Large intestine (tissue), 3 donors: ENCODE results near the gene FAF2. TPM values are rescaled to one million over a fixed set of nuclear protein-coding genes. Genes with fewer than 3 reads are reported as not detected.
"Not testable (repeated sequence)": the region's sequence is repeated elsewhere in the genome, so short reads cannot be mapped to it uniquely, and the experiment has no call there.

Experiments used
- DNase-seq, 2 donors: peaks; one replicate each; pipeline versions ENCODE4 v3.0.0 to v3.0.0-alpha.2; 2013
- H3K27ac ChIP-seq: one replicate; pipeline ENCODE4 v1.5.1; 2013; ENCODE audit warnings: low read length
- H3K27me3 ChIP-seq: 2 replicates; pipeline ENCODE4 v1.6.1; 2013; ENCODE audit warnings: low read length; ENCODE audit not compliant: control insufficient read depth, insufficient read depth
- H3K36me3 ChIP-seq: 2 replicates; pipeline ENCODE4 v1.6.1; 2013; ENCODE audit warnings: low read length; ENCODE audit not compliant: control insufficient read depth, insufficient read depth
- H3K4me1 ChIP-seq: one replicate; pipeline ENCODE4 v1.6.1; 2013; ENCODE audit warnings: low read length; ENCODE audit not compliant: control insufficient read depth, insufficient read depth
- H3K4me3 ChIP-seq: one replicate; pipeline ENCODE4 v1.5.1; 2013; ENCODE audit warnings: low read length
- H3K9me3 ChIP-seq: one replicate; pipeline ENCODE4 v1.6.1; 2013; ENCODE audit warnings: mild to moderate bottlenecking, low read depth, low read length, moderate library complexity; ENCODE audit not compliant: control insufficient read depth
- WGBS: methylation state at CpG from one replicate; pipeline ENCODE4 v1.1.5; 2013; ENCODE audit warnings: low lambda C conversion rate; ENCODE audit not compliant: insufficient coverage; 5-methylcytosine and 5-hydroxymethylcytosine counted together
- polyA plus RNA-seq: library from polyadenylated mRNA; unstranded; fragments of 120-200 nt; gene quantifications from one replicate; pipeline ENCODE4 v1.2.1, GENCODE V29; 2013

The FAF2 gene
- polyA plus RNA-seq, 1 donor: 50.9 TPM

- no CpG with 5 or more reads among the region's 4 CpGs for WGBS
- Histone ChIP-seq H3K9me3 (no peaks in the 10 kb centered on the region), H3K27me3 (no peaks in the 10 kb centered on the region), H3K4me1 (no peaks in the 10 kb centered on the region), H3K36me3 (peaks cover 36% of the 10 kb centered on the region), H3K4me3 (no peak overlapping the region), H3K27ac (no peak overlapping the region)
- no peak for DNase-seq
Observed at GRCh38 chr5:176481711-176482110, 33.5 kb downstream of the FAF2 start.

GRCh38 chr5:176485176-176485575, 37.0 kb downstream of the FAF2 start:
- H3K27ac ChIP-seq: no peak overlapping the region
- H3K27me3 ChIP-seq: no peaks in the 10 kb centered on the region
- H3K4me3 ChIP-seq: no peak overlapping the region
- DNase-seq: no peak
- no peaks in the 10 kb centered on the region for H3K4me1 ChIP-seq
- no CpG with 5 or more reads among the region's 2 CpGs for WGBS
- no peaks in the 10 kb centered on the region for H3K9me3 ChIP-seq
- peaks cover 44% of the 10 kb centered on the region for H3K36me3 ChIP-seq

GRCh38 chr5:176486189-176486757, 38.1 kb downstream of the FAF2 start:
- no peaks in the 10 kb centered on the region for H3K4me1 ChIP-seq
- H3K27ac ChIP-seq: no peak overlapping the region
- no peak for DNase-seq
- H3K27me3 ChIP-seq: no peaks in the 10 kb centered on the region
- H3K4me3 ChIP-seq: no peak overlapping the region
- no peaks in the 10 kb centered on the region for H3K9me3 ChIP-seq
- peaks cover 46% of the 10 kb centered on the region for H3K36me3 ChIP-seq
- WGBS: 29% methylated on average over 1 of the region's 7 CpGs

- H3K9me3 ChIP-seq, DNase-seq, H3K27ac ChIP-seq, H3K4me1 ChIP-seq, H3K27me3 ChIP-seq, H3K4me3 ChIP-seq: not testable (repeated sequence)
- H3K36me3 ChIP-seq: peaks cover 49% of the 10 kb centered on the region
- no CpG with 5 or more reads among the region's 4 CpGs for WGBS
Observed at GRCh38 chr5:176487160-176487559, 39.0 kb downstream of the FAF2 start.

- Histone ChIP-seq H3K36me3 (peaks cover 60% of the 10 kb centered on the region), H3K4me3 (no peak overlapping the region), H3K27me3 (no peaks in the 10 kb centered on the region), H3K4me1 (no peaks in the 10 kb centered on the region), H3K27ac (no peak overlapping the region), H3K9me3 (no peaks in the 10 kb centered on the region)
- DNase-seq: no peak
- no CpG with 5 or more reads among the region's 1 CpG for WGBS
Observed at GRCh38 chr5:176489077-176489476, 40.9 kb downstream of the FAF2 start.

GRCh38 chr5:176490301-176490700, 42.1 kb downstream of the FAF2 start:
- no peaks in the 10 kb centered on the region for H3K9me3 ChIP-seq
- H3K36me3 ChIP-seq: peaks cover 71% of the 10 kb centered on the region
- peak; percentile 20 to 50 for DNase-seq
- H3K4me3 ChIP-seq: no peak overlapping the region
- H3K27ac ChIP-seq: no peak overlapping the region
- H3K4me1 ChIP-seq: no peaks in the 10 kb centered on the region
- H3K27me3 ChIP-seq: no peaks in the 10 kb centered on the region
- 100% methylated on average over 1 of the region's 1 CpG for WGBS

- H3K36me3 ChIP-seq: peaks cover 71% of the 10 kb centered on the region
Observed at GRCh38 chr5:176491101-176491502, 42.9 kb downstream of the FAF2 start.

GRCh38 chr5:176491901-176492300, 43.7 kb downstream of the FAF2 start:
- H3K27me3 ChIP-seq: no peaks in the 10 kb centered on the region
- WGBS: no CpG with 5 or more reads among the region's 8 CpGs
- H3K4me3 ChIP-seq: no peak overlapping the region
- no peaks in the 10 kb centered on the region for H3K9me3 ChIP-seq
- H3K36me3 ChIP-seq: peaks cover 74% of the 10 kb centered on the region
- no peak for DNase-seq
- H3K27ac ChIP-seq: no peak overlapping the region
- H3K4me1 ChIP-seq: no peaks in the 10 kb centered on the region

More at GRCh38 chr5:176491101-176491502, 42.9 kb downstream of the FAF2 start:
- Histone ChIP-seq H3K4me1 (no peaks in the 10 kb centered on the region), H3K4me3 (no peak overlapping the region), H3K9me3 (no peaks in the 10 kb centered on the region), H3K27me3 (no peaks in the 10 kb centered on the region), H3K27ac (no peak overlapping the region)
- no CpG with 5 or more reads among the region's 3 CpGs for WGBS
- DNase-seq: no peak

- H3K4me1 ChIP-seq: no peaks in the 10 kb centered on the region
- DNase-seq: no peak
- no peak overlapping the region for H3K27ac ChIP-seq
- H3K27me3 ChIP-seq: no peaks in the 10 kb centered on the region
- H3K9me3 ChIP-seq: no peaks in the 10 kb centered on the region
- H3K4me3 ChIP-seq: no peak overlapping the region
- H3K36me3 ChIP-seq: peaks cover 71% of the 10 kb centered on the region
- 100% methylated on average over 3 of the region's 3 CpGs for WGBS
Observed at GRCh38 chr5:176492431-176492830, 44.2 kb downstream of the FAF2 start.

GRCh38 chr5:176497852-176498251, 49.7 kb downstream of the FAF2 start:
- Histone ChIP-seq H3K27me3 (no peaks in the 10 kb centered on the region), H3K36me3 (peaks cover 81% of the 10 kb centered on the region), H3K9me3 (no peaks in the 10 kb centered on the region), H3K4me3 (no peak overlapping the region), H3K27ac (no peak overlapping the region), H3K4me1 (peaks cover 1% of the 10 kb centered on the region)
- no peak for DNase-seq
- 100% methylated on average over 1 of the region's 9 CpGs for WGBS

- no peaks in the 10 kb centered on the region for H3K27me3 ChIP-seq
- 94% methylated on average over 4 of the region's 5 CpGs for WGBS
- DNase-seq: no peak
- peaks cover 67% of the 10 kb centered on the region for H3K36me3 ChIP-seq
- no peak overlapping the region for H3K4me3 ChIP-seq
- peaks cover 8% of the 10 kb centered on the region for H3K4me1 ChIP-seq
- H3K9me3 ChIP-seq: no peaks in the 10 kb centered on the region
- no peak overlapping the region for H3K27ac ChIP-seq
Observed at GRCh38 chr5:176499273-176499672, 51.1 kb downstream of the FAF2 start.
